CD14-positive monocyte (primary cell): ENCODE data around the gene TICAM1. TPM values are rescaled to one million over a fixed set of nuclear protein-coding genes. Genes with fewer than 3 reads are reported as not detected.
A peak's percentile ranks its signal among the peaks of the same experiment; 100 is the strongest.

Source experiments
- DNase-seq, 3 donors: peaks; one replicate each; pipeline ENCODE4 v3.0.0-alpha.2; 2011 to 2022
- H2AFZ ChIP-seq: 2 replicates; pipeline ENCODE4 v1.6.0; 2012; ENCODE audit warnings: mild to moderate bottlenecking, low read depth, low read length, inconsistent platforms; ENCODE audit not compliant: insufficient read depth, poor library complexity, severe bottlenecking
- H3K27ac ChIP-seq, 2 donors: 1 replicate in 1 of 2; 2 replicates in 1 of 2; pipeline ENCODE4 v1.5.1; 2012 to 2013; ENCODE audit warnings: low read length in 2 of 2, control low read depth in 1 of 2, inconsistent platforms in 1 of 2, low read depth in 1 of 2, mild to moderate bottlenecking in 1 of 2
- H3K27me3 ChIP-seq, 2 donors: one replicate each; pipeline versions ENCODE4 v1.6.0 to v1.6.1; 2011 to 2013; ENCODE audit warnings: low read length in 2 of 2; ENCODE audit not compliant: control insufficient read depth in 2 of 2, insufficient read depth in 2 of 2
- H3K36me3 ChIP-seq, 2 donors: replicated peaks in 1 of 2; 1 replicate in 1 of 2; 2 replicates in 1 of 2; pipeline versions ENCODE4 v1.5.1 to v1.6.1; 2012 to 2013; ENCODE audit warnings: low read length in 2 of 2, control low read depth in 1 of 2, inconsistent platforms in 1 of 2, mild to moderate bottlenecking in 1 of 2; ENCODE audit not compliant: insufficient read depth in 2 of 2, control insufficient read depth in 1 of 2
- H3K4me1 ChIP-seq, 2 donors: 1 replicate in 1 of 2; 2 replicates in 1 of 2; pipeline versions ENCODE4 v1.5.1 to v1.6.1; 2012 to 2013; ENCODE audit warnings: low read length in 2 of 2, control low read depth in 1 of 2, inconsistent platforms in 1 of 2, mild to moderate bottlenecking in 1 of 2, moderate library complexity in 1 of 2; ENCODE audit not compliant: insufficient read depth in 2 of 2, control insufficient read depth in 1 of 2
- H3K4me2 ChIP-seq: replicated peaks from 2 replicates; pipeline ENCODE3; 2012; ENCODE audit warnings: low read length, moderate library complexity, mild to moderate bottlenecking; ENCODE audit not compliant: poor library complexity, severe bottlenecking; ENCODE audit errors: extremely low read depth
- H3K4me3 ChIP-seq, 3 experiments: fragments of 200-600 bp in 1 of 3; sonication (generic) in 1 of 3; replicated peaks in 1 of 3; 1 replicate in 2 of 3; 2 replicates in 1 of 3; pipeline ENCODE4 v1.5.1; 2011 to 2013; ENCODE audit warnings: low read length in 3 of 3, mild to moderate bottlenecking in 3 of 3, control low read depth in 2 of 3, low read depth in 2 of 3, inconsistent platforms in 1 of 3, moderate library complexity in 1 of 3
- H3K79me2 ChIP-seq: 2 replicates; pipeline ENCODE4 v1.6.0; 2012; ENCODE audit warnings: mild to moderate bottlenecking, control low read depth, inconsistent platforms, low read length, moderate library complexity; ENCODE audit not compliant: insufficient read depth
- H3K9ac ChIP-seq: 2 replicates; pipeline ENCODE4 v1.6.0; 2017; ENCODE audit warnings: low read length, mild to moderate bottlenecking; ENCODE audit not compliant: insufficient read depth, poor library complexity, severe bottlenecking
- H3K9me3 ChIP-seq, 2 donors: replicated peaks in 1 of 2; 1 replicate in 1 of 2; 2 replicates in 1 of 2; pipeline versions ENCODE4 v1.5.1 to v1.6.1; 2012 to 2013; ENCODE audit warnings: low read length in 2 of 2, control low read depth in 1 of 2; ENCODE audit not compliant: control insufficient read depth in 1 of 2, insufficient read depth in 1 of 2
- H4K20me1 ChIP-seq: 2 replicates; pipeline ENCODE4 v1.6.0; 2012; ENCODE audit warnings: mild to moderate bottlenecking, low read length, control low read depth, moderate library complexity; ENCODE audit not compliant: insufficient read depth
- H3K27ac Mint-ChIP-seq, 7 donors: one replicate each; pipeline ENCODE4 v1.8.0; 2020; ENCODE audit warnings: mild to moderate bottlenecking in 7 of 7, mixed read lengths in 7 of 7, moderate library complexity in 6 of 7, inconsistent platforms in 2 of 7
- H3K27me3 Mint-ChIP-seq, 3 donors: one replicate each; pipeline ENCODE4 v1.8.0; 2021 to 2022; ENCODE audit warnings: low read depth in 3 of 3, mild to moderate bottlenecking in 3 of 3, mixed read lengths in 3 of 3, moderate library complexity in 3 of 3, inconsistent platforms in 1 of 3
- H3K36me3 Mint-ChIP-seq, 2 donors: one replicate each; pipeline ENCODE4 v1.8.0; 2020; ENCODE audit warnings: mixed read lengths in 2 of 2, inconsistent platforms in 1 of 2, mild to moderate bottlenecking in 1 of 2
- H3K4me1 Mint-ChIP-seq: one replicate; pipeline ENCODE4 v1.8.0; 2020; ENCODE audit warnings: mild to moderate bottlenecking, mixed read lengths
- H3K4me3 Mint-ChIP-seq, 2 donors: one replicate each; pipeline ENCODE4 v1.8.0; 2020; ENCODE audit warnings: mild to moderate bottlenecking in 2 of 2, mixed read lengths in 2 of 2, moderate library complexity in 1 of 2
- H3K9me3 Mint-ChIP-seq, 7 donors: one replicate each; pipeline ENCODE4 v1.8.0; 2020 to 2022; ENCODE audit warnings: mixed read lengths in 7 of 7, mild to moderate bottlenecking in 6 of 7, moderate library complexity in 6 of 7, inconsistent platforms in 2 of 7
- CTCF ChIP-seq: fragments of 200-600 bp; IDR thresholded peaks from one replicate; pipeline ENCODE4 v1.8.0; 2022; ENCODE audit warnings: antibody characterized with exemption, mild to moderate bottlenecking
- WGBS: methylation state at CpG from one replicate; pipeline ENCODE4 v1.1.5; 2013; ENCODE audit warnings: missing lambda C conversion rate; ENCODE audit not compliant: insufficient coverage; 5-methylcytosine and 5-hydroxymethylcytosine counted together
- intact Hi-C, 2 donors: fragments of 100-400 bp; cut with micrococcal nuclease; formaldehyde crosslinking; loops; one replicate each; pipeline versions ENCODE4 v1.15.0 to v1.15.1; 2023
- polyA plus RNA-seq, 3 donors: library from polyadenylated mRNA; depleted of rRNA in 1 of 3; unstranded in 2 of 3; stranded (reverse) in 1 of 3; fragments of 300-500 nt in 2 of 3; fragments of >200 nt in 1 of 3; fragmentation: Illumina TruSeq in 2 of 3; gene quantifications; 1 replicate in 2 of 3; 2 replicates in 1 of 3; pipeline ENCODE4 v1.2.3, GENCODE V29; 2012 to 2021

Gene TICAM1
- polyA plus RNA-seq, 3 donors = 5.9 to 10.7 (median 9.2) TPM

DNA sequence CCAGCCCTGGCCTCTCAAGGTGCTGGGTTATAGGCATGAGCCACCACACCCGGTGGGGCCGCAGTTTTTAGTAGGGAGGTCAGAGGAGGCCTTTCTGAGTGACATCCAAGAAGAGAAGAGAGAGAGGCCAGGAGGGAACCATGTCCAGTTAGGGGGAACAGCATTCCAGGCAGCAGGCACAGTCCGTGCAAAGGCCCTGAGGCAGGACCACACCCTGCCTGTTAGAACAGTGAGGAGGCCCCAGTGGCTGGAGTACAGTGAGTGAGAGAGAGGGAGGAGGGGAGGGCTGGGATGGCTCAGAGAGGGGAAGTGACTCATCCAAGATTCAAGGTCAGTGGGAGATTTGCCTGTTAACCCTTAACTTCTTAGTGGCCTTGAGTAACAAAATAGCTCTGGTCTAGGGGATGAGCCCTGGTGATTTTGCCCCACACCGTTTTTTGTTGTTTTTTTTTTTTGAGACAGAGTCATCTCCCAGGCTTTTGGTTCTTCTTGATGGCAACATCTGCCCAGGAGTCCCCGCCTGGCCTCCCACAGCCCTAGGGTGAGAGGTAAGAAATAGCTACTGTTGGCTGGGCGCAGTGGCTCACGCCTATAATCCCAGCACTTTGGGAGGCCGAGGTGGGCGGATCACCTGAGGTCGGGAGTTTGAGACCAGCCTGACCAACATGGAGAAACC, 38.7 kb upstream of the TICAM1 start:
- Histone ChIP-seq H3K4me2 (peak overlapping the region; percentile 31), H2AFZ (no peak overlapping the region), H3K27ac (peak overlapping the region; percentile 32 to 90), H3K36me3 (no peaks in the 10 kb centered on the region), H3K79me2 (peaks cover 22% of the 10 kb centered on the region), H3K4me1 (peaks cover 48 to 51% of the 10 kb centered on the region in 2 donors), H3K9ac (peak overlapping the region; percentile 41), H3K27me3 (no peaks in the 10 kb centered on the region), H3K4me3 (no peak overlapping the region), H4K20me1 (peaks cover 14% of the 10 kb centered on the region), H3K9me3 (no peaks in the 10 kb centered on the region)
- peaks cover 0 to 5% (median 0%) of the 10 kb centered on the region in 3 donors for H3K27me3 Mint-ChIP-seq
- TF ChIP-seq CTCF = no peak
- peaks cover 50% of the 10 kb centered on the region for H3K4me1 Mint-ChIP-seq
- WGBS = 49% methylated on average over 5 of the region's 10 CpGs
- peak overlapping the region; percentile 88 to 95 (median 92) for H3K27ac Mint-ChIP-seq
- peak overlapping the region; percentile 4 to 48 for H3K4me3 Mint-ChIP-seq
- DNase-seq = peak; percentile 91 to 96 (median 92)
- intact Hi-C loops = loop anchor here (1.0 to 10.0 kb wide), 4 partner anchors 40 to 162 kb away; no protein-coding TSS in a partner anchor
- peaks cover 0 to 5% (median 0%) of the 10 kb centered on the region in 7 donors for H3K9me3 Mint-ChIP-seq
- no peaks in the 10 kb centered on the region for H3K36me3 Mint-ChIP-seq

- Histone ChIP-seq H2AFZ (no peak overlapping the region), H3K36me3 (peaks cover 0 to 3% of the 10 kb centered on the region in 2 donors), H3K4me2 (peak overlapping the region; percentile 92), H3K27ac (peak overlapping the region; percentile 33 to 90), H4K20me1 (peaks cover 26% of the 10 kb centered on the region), H3K9me3 (no peaks in the 10 kb centered on the region), H3K4me3 (peak overlapping the region in 1 of 3 experiments; percentile 100), H3K9ac (peak overlapping the region; percentile 84), H3K79me2 (peaks cover 40% of the 10 kb centered on the region), H3K4me1 (peaks cover 48 to 51% of the 10 kb centered on the region in 2 donors), H3K27me3 (no peaks in the 10 kb centered on the region)
- Mint-ChIP-seq H3K36me3 (peaks cover 6 to 14% of the 10 kb centered on the region in 2 donors), H3K27ac (peak overlapping the region; percentile 86 to 96 (median 93)), H3K4me3 (peak overlapping the region; percentile 92 to 94), H3K9me3 (peaks cover 0 to 5% (median 0%) of the 10 kb centered on the region in 7 donors), H3K4me1 (peaks cover 52% of the 10 kb centered on the region), H3K27me3 (peaks cover 0 to 4% (median 0%) of the 10 kb centered on the region in 3 donors)
- no peak for TF ChIP-seq CTCF
- 65% methylated on average over 8 of the region's 10 CpGs for WGBS
- intact Hi-C loops = loop anchor here in 1 of 2 donors (5.0 kb wide), 1 partner anchor 36 kb away; the partner anchor contains the start of gene TICAM1
- no peak for DNase-seq
Observed at GRCh38 chr19:4868286-4868834, 36.8 kb upstream of the TICAM1 start.
